GM19238 (cell line): Measurements from ENCODE around the gene RASGRF1.
A peak's percentile ranks its signal among the peaks of the same experiment; 100 is the strongest.
"Not testable (repeated sequence)": the region's sequence is repeated elsewhere in the genome, so short reads cannot be mapped to it uniquely, and the experiment has no call there.

ENCODE experiments used
- DNase-seq: peaks from one replicate; pipeline ENCODE4 v3.0.0; 2011; ENCODE audit warnings: low spot score; ENCODE audit not compliant: insufficient read length

RASGRF1 gene

DNA sequence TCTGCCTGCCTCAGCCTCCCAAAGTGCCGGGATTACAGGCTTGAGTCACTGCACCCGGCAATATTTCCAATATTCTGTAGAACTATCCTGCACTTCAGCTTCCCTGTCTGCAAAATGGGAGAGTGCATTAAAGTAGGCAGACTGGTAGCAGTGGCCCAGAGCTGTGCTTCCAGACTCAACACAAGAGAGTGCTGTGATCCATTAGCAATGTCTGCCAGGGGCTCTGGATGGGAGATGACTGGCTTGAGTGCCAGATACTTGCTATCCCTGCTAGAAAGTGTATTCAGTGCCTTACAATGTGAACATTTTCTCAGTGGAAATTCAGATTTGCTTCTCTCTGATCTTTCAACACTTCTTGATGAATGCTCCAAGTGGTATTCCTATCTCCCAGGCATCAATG is 80.3 kb downstream of the RASGRF1 start:
- DNase-seq, result no peak

GRCh38 chr15:79009379-79009778 is 81.2 kb downstream of the RASGRF1 start:
- DNase-seq, result no peak

GRCh38 chr15:79008659-79009058 is 81.9 kb downstream of the RASGRF1 start:
- DNase-seq, result no peak

DNA sequence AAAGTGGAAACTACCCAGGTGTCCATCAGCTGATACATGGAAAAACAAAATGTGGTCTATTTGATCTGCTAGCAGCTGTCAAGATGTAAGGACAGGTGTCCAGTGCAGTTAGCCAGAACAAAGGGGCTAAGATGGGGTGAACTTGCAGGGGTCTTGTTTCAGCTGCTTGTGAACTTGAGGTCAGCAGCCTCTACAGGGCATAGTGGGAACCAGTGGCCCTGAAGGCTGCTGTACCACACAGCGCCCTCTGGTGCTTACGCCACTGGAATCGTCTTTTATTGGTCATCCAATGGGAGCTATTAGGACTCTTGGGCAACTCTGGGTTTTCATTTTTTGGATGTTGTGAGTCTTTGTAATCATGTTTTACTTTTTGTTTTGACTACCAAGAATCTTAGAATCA is 83.5 kb downstream of the RASGRF1 start:
- DNase-seq, result no peak

- no peak for DNase-seq
Observed at GRCh38 chr15:79006071-79006470, 84.5 kb downstream of the RASGRF1 start.

GRCh38 chr15:79004336-79004735 is 86.2 kb downstream of the RASGRF1 start:
- peak; percentile 76 for DNase-seq

GRCh38 chr15:79003896-79004295 is 86.7 kb downstream of the RASGRF1 start:
- DNase-seq, result no peak

GRCh38 chr15:79003301-79003700 is 87.3 kb downstream of the RASGRF1 start:
- no peak for DNase-seq

GRCh38 chr15:79002581-79002980 is 88.0 kb downstream of the RASGRF1 start:
- no peak for DNase-seq

DNA sequence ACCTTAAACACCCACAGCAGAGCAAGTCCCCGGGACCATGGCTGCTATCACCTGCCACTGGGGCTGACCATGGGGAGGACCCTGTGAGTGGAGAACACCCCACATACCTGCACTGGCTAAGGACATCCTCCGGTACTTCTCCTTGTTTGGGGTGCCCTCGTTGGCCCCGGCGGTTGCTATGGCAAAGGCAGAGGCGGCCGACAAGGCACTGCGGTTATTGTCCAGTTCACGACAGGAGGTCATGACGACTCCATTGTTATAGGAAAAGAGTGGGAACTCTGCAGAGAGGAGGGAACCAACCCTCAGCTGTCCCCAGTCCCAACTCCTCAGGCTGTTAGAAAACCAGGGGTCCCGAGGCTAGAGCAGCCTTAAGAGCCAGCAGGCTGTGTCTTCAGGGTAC is 90.9 kb downstream of the RASGRF1 start:
- no peak for DNase-seq

- DNase-seq, result no peak
Observed at GRCh38 chr15:78998526-78998925, 92.1 kb downstream of the RASGRF1 start.

DNA sequence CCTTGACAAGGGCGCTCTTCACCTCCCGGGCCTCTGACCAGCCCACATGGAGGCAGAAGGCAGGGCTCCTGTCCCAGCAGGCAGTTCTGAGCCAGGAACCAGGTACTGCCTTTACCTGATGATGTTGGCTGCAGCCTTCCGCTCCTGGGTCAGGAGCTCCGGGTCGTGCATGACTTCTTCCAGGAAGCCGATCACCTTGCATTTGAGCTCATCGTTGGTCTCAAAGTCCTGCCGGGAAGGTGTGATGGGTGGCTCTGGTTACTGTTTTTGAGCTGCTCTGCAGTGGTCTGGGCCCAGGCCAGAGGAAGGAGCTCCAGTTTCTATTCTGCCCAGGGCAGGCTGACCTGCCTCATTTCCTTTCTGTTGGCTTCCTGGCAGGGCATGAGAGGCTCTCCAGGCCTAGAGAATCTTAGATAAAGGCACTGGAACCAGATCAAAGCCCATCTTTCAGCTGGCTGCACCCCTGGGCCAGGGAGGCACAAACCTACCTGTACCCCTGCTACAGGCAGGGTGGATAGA is 92.5 kb downstream of the RASGRF1 start:
- DNase-seq, result no peak

DNA sequence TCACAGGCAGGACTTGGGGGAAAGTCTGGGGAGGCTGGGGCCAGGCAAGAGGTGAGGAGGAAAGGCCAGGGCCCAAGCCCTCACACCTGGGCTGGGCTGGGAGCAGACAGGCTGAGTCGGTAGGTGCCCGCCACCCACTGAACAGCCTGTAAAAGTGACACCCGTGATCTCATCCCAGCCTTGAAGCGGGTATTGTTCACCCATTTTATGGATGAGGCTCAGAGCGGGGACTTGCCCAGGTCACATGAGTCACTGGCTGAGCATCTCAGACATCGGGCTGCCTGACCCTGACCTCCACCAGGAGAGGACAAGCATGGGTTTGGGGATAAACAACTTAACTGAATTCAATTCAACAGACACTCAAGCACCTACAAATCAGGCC is 93.7 kb downstream of the RASGRF1 start:
- DNase-seq, result no peak

- no peak for DNase-seq
Observed at GRCh38 chr15:78995921-78996893, 94.4 kb downstream of the RASGRF1 start.

DNA sequence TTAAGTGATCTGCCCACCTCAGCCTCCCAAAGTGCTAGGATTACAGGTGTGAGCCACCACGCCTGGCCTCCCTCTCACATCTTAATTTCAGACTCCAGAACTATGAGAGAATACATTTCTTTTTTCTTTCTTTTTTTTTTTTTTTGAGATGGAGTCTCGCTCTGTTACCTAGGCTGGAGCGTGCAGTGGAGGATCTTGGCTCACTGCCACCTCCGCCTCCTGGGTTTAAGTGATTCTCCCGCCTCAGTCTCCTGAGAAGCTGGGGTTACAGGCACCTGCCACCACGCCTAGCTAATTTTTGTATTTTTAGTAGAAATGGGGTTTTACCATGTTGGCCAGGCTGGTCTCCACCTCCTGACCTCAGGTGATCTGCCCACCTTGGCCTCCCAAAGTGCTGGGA is 95.4 kb downstream of the RASGRF1 start:
- DNase-seq, result not testable (repeated sequence)

GRCh38 chr15:78993931-78994530 is 96.5 kb downstream of the RASGRF1 start:
- DNase-seq, result no peak

DNA sequence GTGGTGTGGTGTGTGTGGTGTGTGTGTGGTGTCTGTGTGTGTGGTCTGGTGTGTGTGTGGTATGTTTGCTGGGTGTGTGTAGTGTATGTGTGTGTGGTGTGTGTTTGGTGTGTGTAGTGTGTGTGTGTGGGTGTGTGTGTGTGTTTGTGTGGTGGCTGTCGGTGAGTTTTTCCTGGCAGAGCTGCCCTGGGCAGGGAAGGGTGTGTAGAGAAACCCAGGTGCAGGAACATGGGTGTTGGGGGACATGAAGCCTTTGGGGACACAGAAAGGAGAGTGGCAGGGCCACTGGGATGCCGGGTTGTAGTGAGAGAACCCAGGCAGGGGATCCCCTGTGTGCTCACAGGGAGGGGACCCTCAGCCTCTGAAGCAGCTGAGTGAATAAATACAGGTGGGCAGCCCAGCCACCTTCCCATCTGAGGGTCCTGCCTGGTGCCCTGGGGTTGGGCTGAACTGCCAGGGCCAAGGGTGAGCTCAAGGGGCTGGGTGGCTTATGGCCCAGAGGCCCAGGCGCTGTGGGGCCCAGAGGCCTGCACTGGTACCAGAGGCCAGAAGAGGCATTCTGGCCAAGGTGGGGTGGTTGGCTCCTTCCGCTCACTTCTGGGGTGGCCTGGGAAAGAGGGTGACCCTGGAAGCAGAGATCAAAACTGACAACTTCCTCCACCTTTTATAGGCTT is 97.2 kb downstream of the RASGRF1 start:
- no peak for DNase-seq

DNA sequence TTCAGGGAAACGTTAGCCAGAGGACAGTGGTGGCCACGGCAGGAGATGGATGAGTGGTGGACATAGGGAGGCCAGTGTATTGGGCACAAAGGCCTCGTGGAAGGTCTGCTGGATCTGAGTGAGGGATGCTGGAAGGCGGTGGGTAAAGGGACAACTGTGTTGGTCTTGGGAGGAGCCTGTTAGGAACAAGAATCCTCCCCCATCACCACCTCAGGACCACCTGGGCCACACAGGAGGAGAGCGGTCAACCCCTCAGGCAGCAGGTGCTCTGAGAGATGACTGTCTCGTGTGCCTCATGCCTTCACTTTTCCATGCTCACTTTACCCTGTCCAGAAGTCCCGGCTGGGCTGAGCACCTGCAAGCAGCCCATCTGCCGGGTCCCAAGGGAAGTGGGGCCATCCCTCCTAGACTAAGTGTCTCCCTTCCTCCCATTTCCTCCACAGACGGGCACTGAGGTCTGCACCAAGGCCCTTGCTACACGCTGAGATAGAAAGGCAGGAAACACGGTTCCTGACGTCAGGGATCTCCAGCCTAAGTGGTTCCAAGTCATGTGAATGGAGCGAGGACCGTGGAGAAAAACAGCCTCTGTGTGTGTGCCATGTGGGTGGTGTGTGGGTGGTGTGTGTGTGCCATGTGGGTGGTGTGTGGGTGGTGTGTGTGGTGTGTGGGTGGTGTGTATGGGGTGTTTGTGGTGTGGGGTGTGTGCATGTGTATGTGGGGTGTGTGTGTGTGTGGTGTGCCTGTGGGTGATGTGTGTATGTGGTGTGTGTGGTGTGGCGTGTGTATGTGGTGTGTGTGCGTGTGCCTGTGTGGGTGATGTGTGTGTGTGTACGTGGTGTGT is 97.9 kb downstream of the RASGRF1 start:
- no peak for DNase-seq

- no peak for DNase-seq
Observed at GRCh38 chr15:78991879-78992278, 98.7 kb downstream of the RASGRF1 start.

DNA sequence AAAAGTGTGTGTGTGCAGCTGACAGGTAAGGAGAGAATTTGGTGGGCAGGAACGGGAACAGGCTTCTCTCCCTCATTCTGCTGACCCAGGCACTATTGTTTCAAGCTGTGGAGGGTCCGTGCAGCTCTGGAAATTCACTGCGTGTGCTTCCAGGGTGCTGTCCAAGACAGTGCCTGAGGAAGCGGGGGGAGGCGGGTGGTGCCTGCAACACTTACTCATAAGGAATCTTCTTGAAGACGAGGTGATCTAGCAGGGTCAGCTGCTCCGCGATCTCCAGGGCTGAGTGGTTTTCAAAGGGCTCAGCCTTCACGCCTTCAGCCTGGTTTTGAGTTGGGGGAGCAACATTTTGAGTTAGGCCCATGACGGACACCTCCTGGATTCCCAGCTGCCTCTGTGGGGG is 99.1 kb downstream of the RASGRF1 start:
- DNase-seq, result no peak

DNA sequence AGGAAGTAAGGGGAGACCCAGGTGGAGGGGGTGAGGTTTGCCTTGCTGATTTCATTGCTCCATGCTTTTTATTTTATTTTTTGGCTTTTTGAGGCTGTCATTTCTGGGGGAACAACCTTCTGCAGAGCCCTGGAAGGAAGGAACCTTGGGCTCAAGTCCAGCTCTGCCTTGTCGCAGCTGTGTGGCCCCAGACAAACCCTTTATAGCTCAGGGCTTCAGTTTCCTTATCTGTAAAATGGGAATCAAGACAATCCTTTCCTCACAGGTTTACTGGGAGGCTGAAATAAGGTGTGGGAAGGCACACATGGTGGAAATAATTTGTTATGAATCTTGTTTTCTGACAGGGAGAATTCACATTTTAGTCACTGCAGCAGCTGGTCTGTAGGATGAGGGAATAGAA is 100.3 kb downstream of the RASGRF1 start:
- no peak for DNase-seq
